ENCODE data around the gene TADA3.

The TADA3 gene

DNA sequence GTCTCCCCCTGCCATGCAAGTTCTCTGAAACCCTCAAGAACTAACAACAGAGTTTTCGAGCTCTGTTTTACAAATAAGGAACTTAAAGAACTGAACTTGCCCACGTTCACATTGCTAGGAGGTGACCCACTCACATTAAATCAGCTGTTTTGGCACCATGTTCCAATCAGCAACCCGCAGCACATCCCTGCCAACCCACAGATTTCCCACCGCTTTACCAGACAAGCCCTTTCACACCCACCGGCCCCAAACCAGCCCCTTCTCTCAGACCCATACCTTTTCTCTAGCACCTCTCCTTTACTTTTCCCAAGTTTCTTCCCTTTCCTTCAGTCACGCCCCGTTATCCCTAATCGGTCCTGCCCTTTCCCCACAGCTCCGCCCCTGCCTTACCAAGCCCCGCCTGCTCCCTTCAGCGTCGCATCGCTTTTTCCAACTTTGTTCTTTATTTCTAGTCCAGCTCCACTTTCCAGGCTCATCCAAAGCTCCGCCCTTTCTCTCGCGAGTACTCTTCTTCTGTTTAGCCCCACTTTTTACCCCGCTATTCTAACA, 61.5 kb downstream of the TADA3 start:
- DNase-seq (ENCODE audit: low read depth in 2 of 2, low spot score in 1 of 2) = no peak

All from stimulated activated CD8-positive, alpha-beta memory T cell treated with anti-CD3 and anti-CD28 coated beads, Interleukin-4, amount 100 ng/mL, for 1 hour (primary cell).